HCT116 (cell line): ENCODE data around the gene C2orf68. TPM values are rescaled to one million over a fixed set of nuclear protein-coding genes. Genes with fewer than 3 reads are reported as not detected.

Source experiments
- ATAC-seq: fragments of 200-7000 bp; cut with Tn5 transposase; 2 replicates; pipeline ENCODE4 v1.9.1; 2020; ENCODE audit warnings: mild to moderate bottlenecking, moderate library complexity
- BruUV-seq: library from RNA; stranded (reverse); fragments of 400-500 nt; replicated peaks from 2 replicates; lab custom pipeline; 2021; lab: Mats Ljungman, UMichigan
- CTCF ChIA-PET: fragments of 300-600 bp; sonication (Branson Sonifier 250); formaldehyde crosslinking; loops from one replicate; lab custom pipeline; 2021; ENCODE audit warnings: antibody characterized with exemption; lab: Charles Lee
- POLR2A ChIA-PET: fragments of 300-600, 350-600 bp; sonication (Branson Sonifier 250); formaldehyde crosslinking; loops from one replicate; lab custom pipeline; 2021; ENCODE audit warnings: antibody characterized with exemption; lab: Charles Lee
- RAD21 ChIA-PET, 2 experiments: fragments of 300-600 bp; sonication (Branson Sonifier 250); formaldehyde crosslinking; loops; one replicate each; lab custom pipeline; 2023; ENCODE audit warnings: low total read pairs in 2 of 2; ENCODE audit not compliant: uncharacterized antibody in 2 of 2, unreplicated experiment in 2 of 2, low non-redundant PET in 1 of 2; lab: Charles Lee
- DNase-seq: peaks from one replicate; pipeline ENCODE4 v3.0.0-alpha.2; 2010; ENCODE audit warnings: low read depth, low spot score
- H2AFZ ChIP-seq: fragments of 200-600 bp; shearing (Covaris generic), sonication (generic); 2 replicates; pipeline ENCODE4 v1.6.1; 2017; ENCODE audit warnings: low read depth, mixed run types, mixed read lengths, antibody characterized with exemption, low read length; ENCODE audit not compliant: poor library complexity, severe bottlenecking
- H3K27ac ChIP-seq: 2 replicates; pipeline ENCODE4 v1.5.1; 2012; ENCODE audit warnings: low read depth, low read length
- H3K27me3 ChIP-seq: fragments of 200-600 bp; sonication (generic); 2 replicates; pipeline ENCODE4 v1.6.1; 2016; ENCODE audit warnings: mixed run types, low read length, mixed read lengths; ENCODE audit not compliant: insufficient read depth
- H3K36me3 ChIP-seq, 2 experiments: fragments of 200-500 bp in 1 of 2; fragments of 200-600 bp in 1 of 2; sonication (Bioruptor generic) in 1 of 2; sonication (generic) in 1 of 2; 2 replicates each; pipeline versions ENCODE4 v1.5.1 to v1.6.1; 2014 to 2016; ENCODE audit warnings: low read length in 2 of 2, inconsistent platforms in 1 of 2, mixed read lengths in 1 of 2, mixed run types in 1 of 2; ENCODE audit not compliant: insufficient read depth in 2 of 2, control insufficient read depth in 1 of 2
- H3K4me1 ChIP-seq, 2 experiments: fragments of 200-600 bp in 1 of 2; sonication (generic) in 1 of 2; 2 replicates each; pipeline versions ENCODE4 v1.5.1 to v1.6.1; 2012 to 2017; ENCODE audit warnings: low read length in 2 of 2, inconsistent platforms in 1 of 2, mild to moderate bottlenecking in 1 of 2, mixed read lengths in 1 of 2, mixed run types in 1 of 2, moderate library complexity in 1 of 2; ENCODE audit not compliant: insufficient read depth in 2 of 2, control insufficient read depth in 1 of 2
- H3K4me2 ChIP-seq: fragments of 200-600 bp; sonication (generic); 2 replicates; pipeline ENCODE4 v1.6.1; 2017; ENCODE audit warnings: mixed run types, low read length, mixed read lengths
- H3K4me3 ChIP-seq, 2 experiments: fragments of 200-600 bp in 1 of 2; sonication (generic) in 1 of 2; replicated peaks in 1 of 2; 2 replicates each; pipeline ENCODE4 v1.5.1; 2011 to 2016; ENCODE audit warnings: low read length in 2 of 2, control low read depth in 1 of 2, low read depth in 1 of 2, mild to moderate bottlenecking in 1 of 2, mixed read lengths in 1 of 2, mixed run types in 1 of 2
- H3K79me2 ChIP-seq: fragments of 200-600 bp; sonication (generic); 2 replicates; pipeline ENCODE4 v1.6.1; 2017; ENCODE audit warnings: mild to moderate bottlenecking, mixed run types, low read length, moderate library complexity, mixed read lengths; ENCODE audit not compliant: insufficient read depth
- H3K9ac ChIP-seq: fragments of 200-600 bp; sonication (generic); 2 replicates; pipeline ENCODE4 v1.6.1; 2016; ENCODE audit warnings: low read length, mixed read lengths
- H3K9me2 ChIP-seq: fragments of 200-600 bp; sonication (generic), shearing (Covaris generic); 2 replicates; pipeline ENCODE4 v1.6.1; 2017; ENCODE audit warnings: mixed run types, mild to moderate bottlenecking, moderate library complexity; ENCODE audit not compliant: insufficient read depth
- H3K9me3 ChIP-seq, 2 experiments: fragments of 200-500 bp in 1 of 2; fragments of 200-600 bp in 1 of 2; sonication (Bioruptor generic) in 1 of 2; sonication (generic) in 1 of 2; 2 replicates each; pipeline ENCODE4 v1.6.1; 2014 to 2017; ENCODE audit warnings: low read length in 2 of 2, mixed read lengths in 2 of 2, inconsistent platforms in 1 of 2, low read depth in 1 of 2, mild to moderate bottlenecking in 1 of 2, mixed run types in 1 of 2, moderate library complexity in 1 of 2; ENCODE audit not compliant: control insufficient read depth in 1 of 2, insufficient read depth in 1 of 2
- H4K20me1 ChIP-seq: fragments of 200-600 bp; sonication (generic), shearing (Covaris generic); 2 replicates; pipeline ENCODE4 v1.6.1; 2017; ENCODE audit warnings: mixed run types, mild to moderate bottlenecking, moderate library complexity; ENCODE audit not compliant: insufficient read depth
- CBX3 ChIP-seq: IDR thresholded peaks from 2 replicates; pipeline ENCODE4 v1.6.1; 2012; ENCODE audit warnings: low read depth
- EGR1 ChIP-seq: IDR thresholded peaks from 2 replicates; pipeline ENCODE4 v1.6.1; 2012; ENCODE audit warnings: low read depth
- ELF1 ChIP-seq: IDR thresholded peaks from 2 replicates; pipeline ENCODE4 v1.6.1; 2012; ENCODE audit warnings: low read depth, borderline replicate concordance
- EZH2phosphoT487 ChIP-seq: fragments of 200-600 bp; IDR thresholded peaks from 2 replicates; pipeline ENCODE4 v1.6.1; 2018; ENCODE audit warnings: antibody characterized with exemption, borderline replicate concordance
- MAX ChIP-seq: IDR thresholded peaks from 2 replicates; pipeline ENCODE4 v1.6.1; 2012
- ZBTB33 ChIP-seq: IDR thresholded peaks from 2 replicates; pipeline ENCODE4 v1.6.1; 2011; ENCODE audit warnings: mild to moderate bottlenecking, low read length, moderate library complexity; ENCODE audit not compliant: insufficient replicate concordance; ENCODE audit errors: extremely low read depth
- ZFX ChIP-seq: fragments of 450-650 bp; IDR thresholded peaks from 2 replicates; pipeline ENCODE4 v1.6.1; 2017
- intact Hi-C: fragments of 100-400 bp; cut with micrococcal nuclease; formaldehyde crosslinking; loops from 2 replicates; pipeline ENCODE4 v1.10.0; 2022
- total RNA-seq: library from RNA; stranded (reverse); gene quantifications from one replicate; pipeline ENCODE4 v1.2.1, GENCODE V29; 2021; ENCODE audit not compliant: unreplicated experiment
- TF ChIP-seq, protein P1 (sequence below), 3 experiments: fragments of 200-600 bp in 1 of 3; sonication (generic) in 1 of 3; IDR thresholded peaks in 2 of 3; conservative IDR thresholded peaks in 1 of 3; 2 replicates each; pipeline ENCODE4 v1.5.1; 2012 to 2017; ENCODE audit warnings: low read depth in 2 of 3, low read length in 2 of 3, antibody characterized with exemption in 1 of 3, borderline replicate concordance in 1 of 3, control low read depth in 1 of 3, mild to moderate bottlenecking in 1 of 3, mixed read lengths in 1 of 3, mixed run types in 1 of 3, moderate library complexity in 1 of 3; ENCODE audit not compliant: insufficient read depth in 1 of 3
- TF ChIP-seq, protein P2 (sequence below): IDR thresholded peaks from 2 replicates; pipeline ENCODE4 v1.6.1; 2012

The C2orf68 gene
- total RNA-seq, 1 experiment from 2014 or later: 21.8 TPM

- H3K9me3 ChIP-seq: no peaks in the 10 kb centered on the region
- peaks cover 40% of the 10 kb centered on the region; the same call in 1 of the 2 replicates for H3K79me2 ChIP-seq
- H3K27ac ChIP-seq: no peak overlapping the region
- no peak overlapping the region for H2AFZ ChIP-seq
- H3K9ac ChIP-seq: no peak overlapping the region
- ATAC-seq (no peak), DNase-seq (no peak)
- H3K9me2 ChIP-seq: no peaks in the 10 kb centered on the region
- no peak overlapping the region for H3K4me2 ChIP-seq
- peaks cover 73 to 78% of the 10 kb centered on the region in 2 experiments for H3K36me3 ChIP-seq
- H3K4me1 ChIP-seq: no peaks in the 10 kb centered on the region
- no peak overlapping the region for H3K4me3 ChIP-seq
- no TSS peak for BruUV-seq
- intact Hi-C loops: no loop called here
- TF ChIP-seq MAX: no peak
- TF ChIP-seq ELF1: no peak
- TF ChIP-seq, protein P1, sequence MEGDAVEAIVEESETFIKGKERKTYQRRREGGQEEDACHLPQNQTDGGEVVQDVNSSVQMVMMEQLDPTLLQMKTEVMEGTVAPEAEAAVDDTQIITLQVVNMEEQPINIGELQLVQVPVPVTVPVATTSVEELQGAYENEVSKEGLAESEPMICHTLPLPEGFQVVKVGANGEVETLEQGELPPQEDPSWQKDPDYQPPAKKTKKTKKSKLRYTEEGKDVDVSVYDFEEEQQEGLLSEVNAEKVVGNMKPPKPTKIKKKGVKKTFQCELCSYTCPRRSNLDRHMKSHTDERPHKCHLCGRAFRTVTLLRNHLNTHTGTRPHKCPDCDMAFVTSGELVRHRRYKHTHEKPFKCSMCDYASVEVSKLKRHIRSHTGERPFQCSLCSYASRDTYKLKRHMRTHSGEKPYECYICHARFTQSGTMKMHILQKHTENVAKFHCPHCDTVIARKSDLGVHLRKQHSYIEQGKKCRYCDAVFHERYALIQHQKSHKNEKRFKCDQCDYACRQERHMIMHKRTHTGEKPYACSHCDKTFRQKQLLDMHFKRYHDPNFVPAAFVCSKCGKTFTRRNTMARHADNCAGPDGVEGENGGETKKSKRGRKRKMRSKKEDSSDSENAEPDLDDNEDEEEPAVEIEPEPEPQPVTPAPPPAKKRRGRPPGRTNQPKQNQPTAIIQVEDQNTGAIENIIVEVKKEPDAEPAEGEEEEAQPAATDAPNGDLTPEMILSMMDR (IDR thresholded peaks at IDR 0.05 in 2 of 3, conservative IDR thresholded peaks at IDR 0.05 in 1 of 3; ENCODE audit: borderline replicate concordance in 1 of 3, insufficient read depth in 1 of 3, low read depth in 2 of 3, low read length in 2 of 3): no peak
- TF ChIP-seq, protein P2, sequence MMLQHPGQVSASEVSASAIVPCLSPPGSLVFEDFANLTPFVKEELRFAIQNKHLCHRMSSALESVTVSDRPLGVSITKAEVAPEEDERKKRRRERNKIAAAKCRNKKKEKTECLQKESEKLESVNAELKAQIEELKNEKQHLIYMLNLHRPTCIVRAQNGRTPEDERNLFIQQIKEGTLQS: no peak
- TF ChIP-seq EGR1: no peak
- no peak for TF ChIP-seq ZFX
- no peaks in the 10 kb centered on the region for H4K20me1 ChIP-seq
- ChIA-PET RAD21 (no interaction called here), CTCF (no interaction called here), POLR2A (no interaction called here)
- H3K27me3 ChIP-seq: no peaks in the 10 kb centered on the region
Measured at GRCh38 chr2:85644909-85645308, 33.0 kb upstream of the C2orf68 start.

- DNase-seq: no peak
- Histone ChIP-seq H3K9me3 (no peaks in the 10 kb centered on the region), H3K27ac (no peak overlapping the region), H2AFZ (no peak overlapping the region), H3K9me2 (no peaks in the 10 kb centered on the region), H4K20me1 (no peaks in the 10 kb centered on the region), H3K4me2 (no peak overlapping the region), H3K36me3 (peaks cover 66 to 75% of the 10 kb centered on the region in 2 experiments), H3K79me2 (peaks cover 59% of the 10 kb centered on the region; the same call in 1 of the 2 replicates), H3K27me3 (no peaks in the 10 kb centered on the region), H3K4me3 (no peak overlapping the region), H3K9ac (no peak overlapping the region), H3K4me1 (no peaks in the 10 kb centered on the region)
- no TSS peak for BruUV-seq
- TF ChIP-seq EZH2phosphoT487: no peak
- no peak for TF ChIP-seq ZBTB33
- TF ChIP-seq CBX3: no peak
- ChIA-PET POLR2A (no interaction called here), CTCF (no interaction called here), RAD21 (no interaction called here)
- ATAC-seq: no peak
- intact Hi-C loops: no loop called here
Measured at GRCh38 chr2:85642725-85643124, 30.9 kb upstream of the C2orf68 start.
